ENCODE data around the gene DLX1.
"Not testable (repeated sequence)": the region's sequence is repeated elsewhere in the genome, so short reads cannot be mapped to it uniquely, and the experiment has no call there.

DLX1 gene

DNA sequence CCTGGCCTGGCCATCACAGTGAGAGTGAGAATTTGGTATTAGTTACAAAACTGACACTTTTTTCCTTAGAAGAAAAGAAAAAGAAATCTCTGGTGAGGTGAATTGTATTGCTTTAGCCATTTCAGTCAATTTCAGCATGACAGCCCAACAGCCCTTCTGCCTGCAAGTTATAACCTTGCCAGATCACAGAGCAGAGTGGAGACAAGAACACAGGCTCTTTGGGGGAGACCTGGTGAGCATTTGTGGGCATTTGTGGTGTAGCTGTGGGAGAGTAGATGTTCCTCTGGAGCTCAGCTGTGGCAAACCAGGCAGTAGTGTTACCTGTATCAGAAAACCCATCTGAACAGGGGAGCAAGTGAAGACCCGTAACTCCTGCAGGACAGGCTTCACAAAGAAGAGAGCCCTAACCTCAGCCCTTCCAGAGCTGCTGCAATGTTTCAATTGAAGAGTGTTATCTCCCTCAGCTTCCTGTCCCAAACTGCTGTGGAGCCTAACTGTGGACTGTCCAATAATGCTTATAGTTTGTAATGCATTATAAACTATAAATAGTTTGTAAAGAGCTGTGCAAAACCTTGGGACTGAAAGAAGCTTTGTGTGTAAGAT is 22.8 kb upstream of the DLX1 start:
- no peak for FAIRE-seq
- DNase-seq (ENCODE audit: extremely low spot score, insufficient read length, low read depth): no peak

DNA sequence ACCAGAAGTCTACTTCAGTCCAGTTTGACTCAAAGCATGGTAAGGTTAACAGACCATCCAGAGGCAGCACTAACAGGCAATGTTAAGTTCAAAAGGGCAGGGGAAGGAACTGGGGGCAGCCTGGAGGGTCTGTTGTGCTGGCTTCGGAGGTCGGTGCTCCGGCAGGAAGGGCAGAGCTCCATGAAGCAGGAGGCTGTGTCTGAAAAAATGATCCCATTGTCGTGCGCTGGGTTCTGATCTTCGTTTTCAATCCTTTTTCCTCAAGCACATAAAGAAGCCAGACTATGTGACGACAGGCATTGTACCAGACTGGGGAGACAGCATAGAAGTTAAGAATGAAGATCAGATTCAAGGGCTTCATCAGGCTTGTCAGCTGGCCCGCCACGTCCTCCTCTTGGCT is 21.9 kb upstream of the DLX1 start:
- no peak for DNase-seq (ENCODE audit: extremely low spot score, insufficient read length, low read depth)
- no peak for FAIRE-seq

DNA sequence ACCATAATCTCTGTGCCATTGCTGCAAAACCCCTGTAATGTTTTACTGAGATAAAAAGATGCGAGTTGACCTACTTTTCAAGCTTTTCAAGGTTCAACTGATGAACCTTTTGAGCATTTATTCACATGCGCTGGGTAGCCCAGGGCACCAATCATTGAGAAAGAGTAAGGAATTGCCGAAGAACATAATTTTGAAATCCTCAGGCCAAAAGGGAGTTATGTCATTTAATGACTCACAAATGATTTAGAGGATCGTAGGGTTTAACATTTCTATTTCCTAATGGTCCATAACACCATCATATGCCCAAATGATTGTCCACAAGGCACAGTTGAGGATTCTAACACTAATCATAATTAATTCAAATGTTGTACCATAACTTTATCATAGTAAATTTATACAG is 20.2 kb upstream of the DLX1 start:
- DNase-seq (ENCODE audit: extremely low spot score, insufficient read length, low read depth) (no peak), FAIRE-seq (no peak)

DNA sequence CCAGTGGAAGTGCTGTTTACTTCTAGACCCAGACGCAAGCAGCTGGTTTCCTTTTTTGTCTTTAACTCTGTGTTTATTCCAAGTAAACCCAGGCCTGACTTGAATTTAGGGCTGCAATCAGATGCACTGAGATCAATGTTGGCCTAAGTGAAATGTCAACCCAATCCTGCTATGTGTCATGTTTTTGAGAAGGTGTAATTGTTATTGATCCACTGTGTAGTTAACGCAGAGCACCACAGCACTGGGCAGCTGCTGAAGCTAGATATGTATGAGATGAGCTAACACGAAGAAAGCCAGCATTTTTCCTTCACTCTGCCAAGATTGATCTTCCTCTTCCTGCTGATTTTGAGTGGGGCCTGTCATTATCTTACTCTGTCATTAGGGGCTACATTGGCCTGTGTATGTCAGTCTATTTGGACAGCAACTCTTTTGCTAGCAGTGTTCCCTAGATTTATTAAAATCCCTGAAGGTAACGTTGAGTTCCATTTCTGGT is 18.9 kb upstream of the DLX1 start:
- FAIRE-seq: peak; percentile 47
- no peak for DNase-seq (ENCODE audit: extremely low spot score, insufficient read length, low read depth)

DNA sequence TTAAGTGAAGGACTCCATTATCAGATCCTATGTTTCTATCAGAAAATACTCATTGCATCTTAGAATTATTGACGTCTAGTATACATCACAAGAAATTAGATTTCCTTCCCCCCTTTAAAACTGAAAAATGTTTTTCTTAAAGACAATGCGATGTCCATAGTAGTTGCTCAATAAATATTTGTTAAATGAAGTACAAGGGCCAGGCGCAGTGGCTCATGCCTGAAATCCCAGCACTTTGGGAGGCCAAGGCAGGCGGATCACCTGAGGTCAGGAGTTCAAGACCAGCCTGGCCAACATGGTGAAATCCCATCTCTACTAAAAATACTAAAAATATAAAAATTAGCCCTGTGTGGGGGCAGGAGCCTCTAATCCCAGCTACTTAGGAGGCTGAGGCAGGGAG is 17.4 kb upstream of the DLX1 start:
- DNase-seq (ENCODE audit: extremely low spot score, insufficient read length, low read depth); FAIRE-seq: not testable (repeated sequence)

DNA sequence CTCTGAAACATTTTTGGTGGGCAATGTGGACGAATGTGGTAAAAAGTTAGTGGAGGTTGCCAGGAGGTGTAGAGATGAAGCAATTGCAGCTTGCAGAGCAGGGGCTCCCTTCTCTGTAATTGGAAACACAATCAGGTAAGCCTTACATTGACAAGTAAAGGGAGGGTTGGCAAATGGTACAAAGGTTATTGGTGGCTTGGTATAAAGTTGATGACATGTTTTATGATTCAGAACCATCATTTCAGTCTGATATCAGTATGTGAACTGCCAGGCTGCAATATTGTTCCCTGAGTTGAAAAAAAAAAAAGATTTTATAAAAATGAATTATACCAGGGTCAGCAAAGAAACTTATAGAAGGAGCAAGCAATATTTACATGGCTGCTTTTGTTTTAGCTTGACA is 14.4 kb upstream of the DLX1 start:
- no peak for FAIRE-seq

DNA sequence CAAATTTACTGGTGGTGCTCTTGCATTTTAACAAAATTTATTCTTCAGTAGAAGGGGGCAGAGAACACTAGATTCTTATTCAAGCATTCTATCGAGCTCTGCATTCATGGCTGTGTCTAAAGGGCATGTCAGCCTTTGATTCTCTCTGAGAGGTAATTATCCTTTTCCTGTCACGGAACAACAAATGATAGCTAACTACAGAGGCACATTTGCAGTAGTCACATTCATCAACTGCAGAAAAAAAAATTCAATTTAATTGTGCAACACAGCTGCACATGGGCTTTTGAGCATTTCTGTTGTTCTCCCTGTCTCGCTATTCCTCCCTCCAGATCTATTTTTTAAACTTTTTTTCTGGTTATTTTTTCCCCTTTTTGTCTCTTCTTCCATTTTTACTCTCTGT is 13.0 kb upstream of the DLX1 start:
- DNase-seq (ENCODE audit: extremely low spot score, insufficient read length, low read depth): no peak
- FAIRE-seq: no peak

More for the DNA sequence above, 14.4 kb upstream of the DLX1 start:
- no peak for DNase-seq (ENCODE audit: extremely low spot score, insufficient read length, low read depth)

DNA sequence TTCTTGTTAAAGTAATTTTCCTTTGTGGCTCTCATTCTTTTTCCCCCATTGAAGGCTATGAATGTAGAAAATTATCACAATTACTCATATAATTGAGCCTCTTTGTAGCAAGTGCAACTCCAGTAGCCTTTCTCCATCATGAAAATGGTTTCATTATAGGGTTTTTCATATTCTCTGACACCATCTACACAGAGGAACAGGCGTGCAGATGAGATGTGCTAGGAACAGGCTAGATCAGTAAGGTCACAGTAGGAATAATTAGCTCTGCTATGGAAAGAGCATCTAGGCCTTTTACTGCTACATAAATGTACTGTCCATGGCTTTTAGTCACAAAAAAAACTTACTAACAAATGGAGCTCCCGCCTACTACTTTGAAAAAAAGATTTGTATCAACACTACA is 12.6 kb upstream of the DLX1 start:
- DNase-seq (ENCODE audit: extremely low spot score, insufficient read length, low read depth): no peak
- no peak for FAIRE-seq

DNA sequence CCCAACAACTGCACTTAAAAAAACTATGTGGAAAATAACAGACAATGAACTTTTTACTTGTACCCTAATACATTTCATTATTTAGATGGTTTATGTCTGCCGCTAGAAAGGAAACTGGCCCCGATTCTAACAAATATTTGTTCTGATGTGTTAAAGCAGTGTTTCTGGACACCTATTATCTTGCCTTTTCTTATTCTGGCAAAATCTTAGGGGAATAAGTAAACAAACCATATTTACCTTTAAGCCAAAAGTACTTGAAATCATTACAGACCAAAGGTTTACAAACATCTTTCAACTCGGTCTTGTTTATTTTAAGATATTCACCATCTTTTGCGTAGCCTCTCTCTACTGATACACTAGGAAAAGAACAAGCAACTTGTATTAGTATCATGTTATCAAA is 11.8 kb upstream of the DLX1 start:
- FAIRE-seq: no peak

DNA sequence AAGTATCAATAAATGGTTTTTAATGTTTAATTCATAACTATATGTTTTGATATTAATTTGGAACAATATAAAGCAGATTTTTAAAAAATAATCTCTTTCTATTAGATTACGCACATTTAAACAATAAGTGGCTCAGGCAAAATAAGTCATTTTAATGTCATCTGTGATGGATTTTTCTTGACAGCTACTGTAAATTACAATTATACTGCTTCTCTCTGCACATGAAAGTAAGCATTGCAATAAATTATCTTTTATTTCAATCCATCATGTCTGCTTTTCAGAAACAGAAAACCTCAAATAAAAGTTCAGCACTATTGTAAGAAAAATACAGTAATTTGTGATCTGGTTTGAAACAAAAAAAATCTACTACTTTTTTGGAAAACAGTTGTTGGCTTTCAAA is 11.1 kb upstream of the DLX1 start:
- FAIRE-seq: no peak
- DNase-seq (ENCODE audit: extremely low spot score, insufficient read length, low read depth): no peak

More for the DNA sequence above, 11.8 kb upstream of the DLX1 start:
- no peak for DNase-seq (ENCODE audit: extremely low spot score, insufficient read length, low read depth)

DNA sequence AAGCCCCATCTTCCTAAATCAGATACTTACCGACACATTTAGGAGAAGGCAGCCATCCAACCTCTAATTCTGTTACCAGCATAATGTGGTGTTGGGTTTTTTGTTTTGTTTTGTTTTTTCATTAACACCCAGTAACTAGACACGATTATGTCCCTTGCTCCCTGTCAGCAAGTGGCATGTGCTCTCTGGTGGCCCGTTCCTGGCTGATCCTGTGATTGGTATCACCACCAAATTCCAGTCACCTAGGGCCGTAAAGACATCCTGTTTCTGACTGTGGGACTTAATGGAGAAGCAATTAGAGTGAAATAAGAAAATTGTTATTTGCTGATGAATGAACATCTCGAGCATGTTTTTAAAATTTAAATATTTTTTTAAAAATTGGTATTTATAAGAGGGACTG is 5.9 kb upstream of the DLX1 start:
- FAIRE-seq (no peak), DNase-seq (ENCODE audit: extremely low spot score, insufficient read length, low read depth) (no peak)

DNA sequence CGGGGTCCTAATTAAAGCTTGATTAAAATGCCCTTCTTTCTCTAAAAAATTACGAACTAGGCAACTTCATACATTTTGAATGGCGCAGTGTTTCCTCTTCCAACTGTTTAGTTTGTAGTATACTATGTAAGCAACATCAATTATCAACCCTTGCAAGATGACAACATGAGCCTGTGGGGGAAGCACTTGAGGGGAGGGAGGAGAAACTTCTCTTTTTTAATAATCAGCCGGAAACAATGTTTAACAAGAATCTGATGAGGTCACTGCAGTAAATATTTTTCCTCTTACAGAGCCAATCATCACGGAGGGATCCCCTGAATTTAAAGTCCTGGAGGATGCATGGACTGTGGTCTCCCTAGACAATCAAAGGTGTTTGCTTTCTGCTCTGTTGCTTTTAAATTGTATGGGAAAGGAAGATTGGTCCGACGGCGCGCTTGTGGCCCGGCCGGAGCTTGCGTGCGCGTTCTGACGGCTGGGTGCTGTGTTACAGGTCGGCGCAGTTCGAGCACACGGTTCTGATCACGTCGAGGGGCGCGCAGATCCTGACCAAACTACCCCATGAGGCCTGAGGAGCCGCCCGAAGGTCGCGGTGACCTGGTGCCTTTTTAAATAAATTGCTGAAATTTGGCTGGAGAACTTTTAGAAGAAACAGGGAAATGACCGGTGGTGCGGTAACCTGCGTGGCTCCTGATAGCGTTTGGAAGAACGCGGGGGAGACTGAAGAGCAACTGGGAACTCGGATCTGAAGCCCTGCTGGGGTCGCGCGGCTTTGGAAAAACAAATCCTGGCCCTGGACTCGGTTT is 5.3 kb upstream of the DLX1 start:
- FAIRE-seq (no peak), DNase-seq (ENCODE audit: extremely low spot score, insufficient read length, low read depth) (no peak)

DNA sequence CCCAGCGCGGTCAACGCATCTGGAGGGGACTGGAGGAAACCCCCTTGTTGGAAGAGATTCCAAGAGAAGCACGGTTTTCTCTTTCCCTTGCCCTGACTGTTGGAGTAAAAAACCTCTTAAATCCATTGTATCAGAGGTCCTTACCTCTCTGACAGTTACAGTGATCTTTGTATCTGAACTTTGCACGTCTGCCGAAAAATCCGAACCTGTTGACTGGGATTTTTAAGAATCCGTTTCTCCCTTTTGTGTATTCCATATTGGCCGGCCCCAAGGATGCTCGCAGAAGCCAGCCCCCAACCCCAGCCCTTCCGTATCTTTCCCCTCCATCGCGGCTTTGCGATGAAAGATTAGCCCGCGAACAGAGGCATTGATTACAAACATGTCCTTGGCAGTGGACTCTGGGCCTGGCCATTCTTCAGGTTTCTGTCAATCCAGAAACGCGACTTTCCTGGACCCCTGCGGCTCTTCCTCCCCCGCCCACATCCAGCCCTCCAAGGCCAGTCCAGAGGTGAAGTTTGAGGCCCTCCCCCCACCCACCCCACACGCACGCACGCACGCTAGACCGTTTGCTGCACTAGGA is 4.6 kb upstream of the DLX1 start:
- no peak for FAIRE-seq
- DNase-seq (ENCODE audit: extremely low spot score, insufficient read length, low read depth): no peak

DNA sequence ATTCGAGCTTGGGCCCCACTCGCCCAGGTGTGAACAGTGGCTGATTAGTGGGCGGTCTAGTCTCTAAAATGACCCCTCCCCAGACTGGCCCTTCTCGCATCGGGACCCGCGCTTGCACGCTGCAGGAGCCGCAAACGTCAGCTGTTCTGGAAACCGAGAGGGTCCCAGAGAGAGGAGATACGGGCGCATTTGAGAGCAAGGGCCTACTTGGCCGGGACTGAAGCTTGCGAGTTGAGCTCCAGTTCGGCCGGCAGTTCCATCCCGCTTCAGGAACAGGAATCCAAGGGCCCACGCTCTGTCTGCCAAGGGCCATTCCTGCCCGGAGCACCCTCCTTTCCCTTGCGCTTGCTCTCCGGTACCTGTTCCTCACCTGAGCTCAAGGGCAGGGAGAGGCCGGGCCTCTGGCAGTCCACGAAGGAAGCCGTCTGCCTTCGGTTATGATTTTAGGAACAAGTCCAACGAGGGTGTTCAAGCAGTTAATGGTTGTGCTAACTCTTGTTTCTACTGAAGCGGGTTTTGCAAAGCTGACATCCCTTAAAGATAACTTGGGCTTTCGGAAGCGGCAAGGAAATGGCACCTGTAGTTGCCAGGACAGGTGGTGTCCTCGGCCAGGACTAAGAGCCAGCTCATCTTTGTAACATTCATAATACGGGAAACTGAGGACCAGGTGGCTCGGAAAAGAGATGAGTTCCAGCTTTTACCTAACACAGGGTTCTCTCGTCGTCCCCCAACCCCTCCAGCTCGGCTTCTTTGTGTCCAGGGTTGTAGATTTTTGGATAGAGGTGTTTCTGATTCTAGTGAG is 3.9 kb upstream of the DLX1 start:
- FAIRE-seq: no peak
- DNase-seq (ENCODE audit: extremely low spot score, insufficient read length, low read depth): no peak

DNA sequence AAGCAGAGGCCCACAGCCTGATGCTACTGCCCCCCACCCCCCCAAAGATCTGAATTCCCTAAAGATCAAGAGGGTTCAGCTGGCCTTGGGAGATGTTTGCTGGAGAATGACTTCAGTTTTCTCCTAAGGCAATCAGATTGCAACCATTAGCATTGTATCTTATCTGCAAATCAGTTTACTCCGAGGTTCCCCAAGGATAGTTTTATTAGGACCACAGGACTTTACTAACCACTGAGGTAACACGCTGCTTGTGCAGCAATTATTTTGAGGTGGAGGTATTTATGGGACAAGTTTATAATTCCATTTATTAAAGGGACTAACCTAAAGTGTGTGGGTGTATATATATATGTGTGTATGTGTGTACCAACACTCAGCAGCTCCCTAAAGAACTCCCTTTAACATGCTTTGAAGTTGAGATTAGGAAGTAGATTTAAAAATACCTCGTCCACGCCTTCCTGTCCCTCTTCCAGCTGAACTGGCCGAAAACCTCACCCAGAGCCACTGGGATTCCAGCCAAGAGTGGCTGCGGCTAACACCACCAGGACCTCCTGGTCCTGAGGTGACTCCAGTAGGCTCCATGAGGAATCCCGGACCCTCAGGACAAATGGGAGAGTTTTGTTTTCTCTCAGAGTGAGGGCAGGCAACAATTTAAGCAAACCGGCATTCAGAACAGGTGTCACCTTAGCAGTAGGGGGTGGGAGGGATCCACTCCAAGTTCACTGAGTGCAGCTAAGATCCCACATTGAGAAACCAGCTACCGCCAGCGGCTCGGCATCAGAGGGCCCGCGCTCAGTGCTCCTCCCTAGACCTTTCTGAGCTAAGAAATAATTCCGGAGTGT is 3.0 kb upstream of the DLX1 start:
- DNase-seq (ENCODE audit: extremely low spot score, insufficient read length, low read depth): no peak
- no peak for FAIRE-seq

DNA sequence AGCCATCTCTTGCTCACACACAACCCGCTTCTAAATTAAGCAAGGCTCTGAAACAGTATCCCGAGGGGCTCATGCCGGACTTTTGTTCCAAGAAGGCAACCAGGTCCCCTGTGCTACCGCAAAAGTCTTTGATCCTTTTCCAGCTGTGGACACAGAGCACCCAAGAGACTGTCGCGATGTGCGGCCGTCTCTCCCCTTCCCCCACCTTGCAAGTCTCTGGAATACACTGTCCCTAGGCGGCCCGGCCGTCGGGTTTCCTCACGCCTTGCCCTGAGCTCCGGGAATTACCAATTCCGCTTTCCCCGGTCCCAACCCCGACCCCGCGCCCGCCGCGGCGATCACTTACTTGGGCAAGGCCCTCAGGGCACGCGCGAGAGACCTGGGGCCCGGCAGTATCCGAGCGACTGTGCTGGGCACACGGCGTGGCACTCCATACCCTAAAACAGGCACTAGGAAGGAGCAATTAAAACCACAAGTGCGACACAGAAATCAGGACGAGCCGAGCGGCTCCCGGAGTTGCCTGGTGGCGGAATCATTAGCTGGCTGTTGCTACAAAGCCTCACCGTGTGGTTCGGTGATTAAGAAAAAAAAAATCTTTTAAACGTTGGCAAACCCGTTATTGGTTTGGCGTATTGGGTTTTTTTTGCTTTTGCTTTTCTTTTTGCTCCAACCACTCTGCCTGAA is 2.2 kb upstream of the DLX1 start:
- no peak for DNase-seq (ENCODE audit: extremely low spot score, insufficient read length, low read depth)
- no peak for FAIRE-seq

DNA sequence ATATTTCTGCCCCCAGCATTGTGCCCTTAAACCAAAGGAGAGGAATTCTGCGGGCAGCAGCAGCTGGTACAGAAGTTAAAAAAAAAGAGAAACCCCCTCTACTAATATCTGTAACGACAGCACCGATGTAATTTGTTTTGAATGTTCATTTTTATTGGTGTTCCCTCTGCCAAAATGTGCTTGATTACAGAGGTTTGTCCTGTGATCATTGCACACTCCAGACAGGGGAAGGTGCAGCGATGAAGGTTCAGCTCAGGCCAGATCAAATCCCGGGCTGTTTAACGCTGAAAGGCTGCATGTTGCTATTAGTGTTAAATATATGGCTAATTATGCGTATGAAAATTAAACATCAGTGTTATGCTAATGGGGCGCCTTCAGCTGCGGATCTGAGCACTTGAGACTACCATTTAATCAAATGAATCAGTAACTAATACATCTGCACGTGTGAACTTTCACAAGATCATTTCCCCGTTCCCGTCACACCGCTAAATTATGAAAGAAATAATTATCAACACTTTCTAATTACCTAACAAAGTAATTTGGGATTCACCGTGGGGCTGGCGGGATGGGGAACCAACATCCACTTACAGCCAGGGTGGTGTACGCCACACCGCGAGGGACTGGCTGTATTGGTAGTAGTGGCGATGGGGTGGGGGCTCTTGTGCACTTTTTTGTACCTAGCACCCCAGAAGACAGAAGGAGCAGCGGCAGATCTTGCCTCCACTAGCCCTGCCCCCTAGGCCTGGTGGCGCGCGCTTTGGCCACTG is 1.5 kb upstream of the DLX1 start:
- DNase-seq (ENCODE audit: extremely low spot score, insufficient read length, low read depth) (no peak), FAIRE-seq (peak; percentile 9)

DNA sequence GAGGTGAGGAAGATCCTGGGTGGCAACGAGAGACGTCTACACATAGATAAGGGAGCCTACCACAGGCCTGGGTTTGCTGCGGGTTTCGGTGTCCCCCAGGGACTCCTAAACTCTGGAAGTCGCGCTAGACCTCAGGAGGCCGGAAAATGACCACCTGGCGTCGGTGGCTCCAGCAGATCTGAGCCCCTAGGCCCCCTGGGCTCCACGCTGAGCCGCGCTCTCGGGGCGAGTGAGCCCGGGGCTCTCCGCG is 987 bp upstream of the DLX1 start:
- FAIRE-seq (no peak), DNase-seq (ENCODE audit: extremely low spot score, insufficient read length, low read depth) (no peak)
